ENCODE results near the gene ADORA2B.
A peak's percentile ranks its signal among the peaks of the same experiment; 100 is the strongest.

- TF ChIP-seq PHF8 (conservative IDR thresholded peaks at IDR 0.05; ENCODE audit: low read depth, low read length), result no peak
- no peak for TF ChIP-seq CREB1 (IDR thresholded peaks at IDR 0.05)
- TF ChIP-seq, protein P1, sequence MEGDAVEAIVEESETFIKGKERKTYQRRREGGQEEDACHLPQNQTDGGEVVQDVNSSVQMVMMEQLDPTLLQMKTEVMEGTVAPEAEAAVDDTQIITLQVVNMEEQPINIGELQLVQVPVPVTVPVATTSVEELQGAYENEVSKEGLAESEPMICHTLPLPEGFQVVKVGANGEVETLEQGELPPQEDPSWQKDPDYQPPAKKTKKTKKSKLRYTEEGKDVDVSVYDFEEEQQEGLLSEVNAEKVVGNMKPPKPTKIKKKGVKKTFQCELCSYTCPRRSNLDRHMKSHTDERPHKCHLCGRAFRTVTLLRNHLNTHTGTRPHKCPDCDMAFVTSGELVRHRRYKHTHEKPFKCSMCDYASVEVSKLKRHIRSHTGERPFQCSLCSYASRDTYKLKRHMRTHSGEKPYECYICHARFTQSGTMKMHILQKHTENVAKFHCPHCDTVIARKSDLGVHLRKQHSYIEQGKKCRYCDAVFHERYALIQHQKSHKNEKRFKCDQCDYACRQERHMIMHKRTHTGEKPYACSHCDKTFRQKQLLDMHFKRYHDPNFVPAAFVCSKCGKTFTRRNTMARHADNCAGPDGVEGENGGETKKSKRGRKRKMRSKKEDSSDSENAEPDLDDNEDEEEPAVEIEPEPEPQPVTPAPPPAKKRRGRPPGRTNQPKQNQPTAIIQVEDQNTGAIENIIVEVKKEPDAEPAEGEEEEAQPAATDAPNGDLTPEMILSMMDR (IDR thresholded peaks at IDR 0.05; ENCODE audit: control extremely low read depth in 1 of 3, insufficient read depth in 1 of 3, low read depth in 1 of 3, low read length in 3 of 3), result peak in 2 of 3 experiments; percentile 21 to 56; a peak in 2 of 4 replicates
- TF ChIP-seq POLR2AphosphoS5 (IDR thresholded peaks at IDR 0.05; ENCODE audit: low read depth, low read length), result no peak
- no peak for TF ChIP-seq EP300 (IDR thresholded peaks at IDR 0.05; ENCODE audit: borderline replicate concordance in 1 of 2, low read depth in 2 of 2, low read length in 2 of 2)
- no peak for TF ChIP-seq GABPA (IDR thresholded peaks at IDR 0.05; ENCODE audit: borderline replicate concordance, insufficient read depth, low read length)
- no peak for TF ChIP-seq EZH2 (IDR thresholded peaks at IDR 0.05; ENCODE audit: low read depth, low read length, severe bottlenecking)
- no peak for TF ChIP-seq POLR2A (IDR thresholded peaks at IDR 0.05; ENCODE audit: control extremely low read depth in 1 of 2, low read depth in 2 of 2, low read length in 2 of 2)
- no peak for TF ChIP-seq BRCA1 (IDR thresholded peaks at IDR 0.05; ENCODE audit: low read depth, low read length)
- TF ChIP-seq TAF1 (IDR thresholded peaks at IDR 0.05; ENCODE audit: low read depth, low read length), result no peak
These were observed 69.0 kb downstream of the ADORA2B start for GRCh38 chr17:16013943-16014407.
